ENCODE data around the gene RASAL2.
"Not testable (repeated sequence)": the region's sequence is repeated elsewhere in the genome, so short reads cannot be mapped to it uniquely, and the experiment has no call there.

Gene RASAL2

DNA sequence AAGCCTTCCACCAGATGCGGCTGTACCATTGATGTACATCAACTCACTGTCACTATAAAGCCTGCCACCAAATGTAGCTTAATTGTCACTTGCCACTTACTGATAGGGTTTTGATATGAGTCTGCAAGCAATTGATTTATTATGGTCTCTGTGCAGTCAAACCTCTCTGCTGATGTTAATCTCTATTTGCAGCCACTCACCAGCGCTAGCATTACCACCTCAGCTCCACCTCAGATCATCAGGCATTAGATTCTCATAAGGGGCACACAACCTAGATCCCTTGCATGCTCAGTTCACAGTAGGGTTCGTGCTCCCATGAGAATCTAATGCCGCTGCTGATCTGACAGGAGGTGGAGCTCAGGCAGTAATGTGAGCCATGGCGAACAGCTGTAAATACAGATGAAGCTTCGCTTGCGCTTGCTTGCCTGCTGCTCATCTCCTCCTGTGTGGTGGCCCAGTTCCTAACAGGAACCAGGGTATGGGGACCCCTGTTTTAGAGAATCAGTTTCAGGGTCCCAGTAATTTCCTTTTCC, 26.7 kb downstream of the RASAL2 start:
- DNase-seq: not testable (repeated sequence)

DNA sequence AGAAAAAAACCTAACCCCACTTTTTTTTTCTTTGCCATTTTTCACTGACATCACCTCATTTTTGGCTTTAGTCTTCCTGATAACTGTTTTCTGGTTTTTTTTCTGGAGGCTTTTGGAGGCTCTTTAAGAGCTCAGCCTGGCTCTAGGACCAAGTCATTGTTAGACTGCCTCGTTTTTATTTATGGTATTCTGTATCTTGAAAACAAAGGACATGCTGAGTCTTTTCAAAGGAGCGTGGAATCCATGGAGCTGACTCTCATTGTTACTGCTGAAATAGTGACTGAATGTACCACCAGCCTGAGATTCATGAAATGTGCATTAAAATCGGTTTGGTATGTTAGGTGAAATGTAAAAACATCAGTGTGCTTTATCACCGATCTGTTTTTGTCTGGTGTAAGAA, 28.0 kb downstream of the RASAL2 start:
- DNase-seq: no peak

DNA sequence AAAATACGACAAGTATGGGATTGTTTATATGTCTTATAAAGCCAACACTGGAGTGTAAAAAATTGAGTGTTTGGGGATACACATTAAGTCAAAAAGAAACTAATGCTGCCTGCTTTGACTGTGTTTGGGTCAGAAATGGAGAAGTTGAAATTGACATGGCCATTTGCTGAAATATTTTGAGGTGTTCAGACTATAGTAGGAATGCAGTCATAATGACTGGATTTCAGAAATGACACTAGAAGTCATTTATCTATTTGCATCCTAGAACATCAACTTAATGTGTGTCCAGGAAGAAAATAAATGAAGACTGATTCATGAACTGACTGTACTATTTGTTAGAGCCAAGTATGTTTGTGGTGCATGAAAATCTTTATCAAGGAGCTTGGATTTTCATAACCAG, 28.4 kb downstream of the RASAL2 start:
- no peak for DNase-seq

DNA sequence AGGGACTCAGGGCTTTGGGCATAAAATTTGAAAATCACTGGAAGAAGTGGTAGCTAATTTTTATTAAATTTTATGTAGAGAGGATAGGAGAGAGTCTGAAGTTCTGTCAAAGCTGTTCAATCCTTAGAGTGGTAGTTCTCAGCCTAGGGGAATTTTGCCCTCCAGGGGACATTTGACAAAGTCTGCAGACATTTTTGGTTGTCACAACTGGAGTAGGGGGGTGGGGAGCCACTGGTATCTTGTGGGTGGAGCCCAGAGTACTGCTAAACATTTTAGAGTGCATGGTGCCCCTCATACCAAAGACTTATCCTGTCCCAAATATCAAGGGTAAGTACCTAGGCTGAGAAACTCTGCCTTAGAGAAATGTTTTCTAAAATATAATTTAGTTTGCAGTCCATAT, 30.2 kb downstream of the RASAL2 start:
- no peak for DNase-seq

DNA sequence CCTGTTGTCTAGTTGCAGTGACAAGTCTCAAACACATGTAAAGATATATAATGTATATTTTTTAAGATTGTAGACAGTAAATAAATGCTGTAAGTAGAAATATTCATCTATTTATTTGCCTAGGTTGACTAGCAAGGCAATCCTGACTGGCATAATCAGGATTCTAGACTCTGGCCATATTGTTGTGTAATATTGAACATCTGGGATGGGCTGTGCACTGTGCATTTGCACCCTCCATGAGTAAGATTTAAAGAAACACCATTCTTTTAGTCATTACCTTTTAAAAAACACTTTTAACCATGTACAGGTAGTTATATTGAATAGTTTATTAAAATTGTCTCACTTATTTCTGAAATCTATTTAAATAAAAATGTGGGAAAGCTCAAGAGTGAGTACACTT, 32.4 kb downstream of the RASAL2 start:
- DNase-seq: no peak

DNA sequence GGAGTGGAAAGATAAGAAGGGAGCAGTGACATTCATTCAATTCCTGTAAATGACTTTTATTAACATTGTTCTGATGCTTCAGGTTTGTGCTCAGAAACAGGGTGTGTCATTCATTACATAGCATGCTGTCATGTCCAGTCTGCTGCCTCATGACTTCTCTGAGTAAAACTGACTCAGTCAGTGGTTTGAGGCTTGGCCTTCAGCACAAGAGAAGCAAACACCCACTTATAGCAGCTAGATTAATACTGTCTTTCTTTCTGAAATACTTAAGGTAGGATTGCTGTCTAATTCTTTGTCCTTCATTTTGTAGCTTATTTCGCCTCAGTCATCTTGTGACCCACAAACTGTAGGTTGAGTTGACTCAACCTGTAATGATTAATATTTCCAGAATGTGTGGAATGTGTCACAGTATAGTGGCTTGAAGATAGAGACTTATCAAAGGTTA, 32.9 kb downstream of the RASAL2 start:
- no peak for DNase-seq

DNA sequence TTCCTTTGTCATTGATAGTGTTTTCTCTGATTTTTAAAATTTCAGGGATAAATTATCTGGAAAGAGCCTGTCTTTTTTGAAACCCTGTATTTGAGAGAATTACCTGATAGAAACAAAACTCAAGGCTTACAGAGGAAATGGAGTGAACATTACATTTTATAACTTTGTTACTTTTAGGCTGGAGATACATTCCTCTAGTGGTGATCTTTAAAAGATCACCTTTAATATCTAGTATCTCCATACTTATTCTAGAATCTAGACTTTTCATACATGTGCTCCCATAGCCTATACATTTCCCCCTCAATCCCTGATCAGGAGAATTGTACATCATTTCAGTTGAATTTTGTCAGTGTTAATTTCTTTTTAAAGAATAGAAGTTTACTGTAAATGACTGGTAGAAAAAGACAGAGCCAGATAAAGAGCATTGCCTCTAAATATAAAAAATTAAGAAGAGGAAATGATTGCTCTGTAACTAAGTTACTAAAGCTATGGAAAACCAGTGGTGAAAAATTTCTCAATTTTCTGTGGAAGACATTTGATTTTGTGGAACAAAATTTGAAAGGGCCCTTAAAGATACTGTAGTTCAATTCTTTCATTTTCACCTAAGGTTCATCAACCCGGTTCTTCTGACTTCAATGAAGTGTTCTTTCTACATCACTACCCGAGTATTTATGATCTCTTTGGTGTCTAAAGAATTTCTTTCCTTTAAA, 33.7 kb downstream of the RASAL2 start:
- no peak for DNase-seq

DNA sequence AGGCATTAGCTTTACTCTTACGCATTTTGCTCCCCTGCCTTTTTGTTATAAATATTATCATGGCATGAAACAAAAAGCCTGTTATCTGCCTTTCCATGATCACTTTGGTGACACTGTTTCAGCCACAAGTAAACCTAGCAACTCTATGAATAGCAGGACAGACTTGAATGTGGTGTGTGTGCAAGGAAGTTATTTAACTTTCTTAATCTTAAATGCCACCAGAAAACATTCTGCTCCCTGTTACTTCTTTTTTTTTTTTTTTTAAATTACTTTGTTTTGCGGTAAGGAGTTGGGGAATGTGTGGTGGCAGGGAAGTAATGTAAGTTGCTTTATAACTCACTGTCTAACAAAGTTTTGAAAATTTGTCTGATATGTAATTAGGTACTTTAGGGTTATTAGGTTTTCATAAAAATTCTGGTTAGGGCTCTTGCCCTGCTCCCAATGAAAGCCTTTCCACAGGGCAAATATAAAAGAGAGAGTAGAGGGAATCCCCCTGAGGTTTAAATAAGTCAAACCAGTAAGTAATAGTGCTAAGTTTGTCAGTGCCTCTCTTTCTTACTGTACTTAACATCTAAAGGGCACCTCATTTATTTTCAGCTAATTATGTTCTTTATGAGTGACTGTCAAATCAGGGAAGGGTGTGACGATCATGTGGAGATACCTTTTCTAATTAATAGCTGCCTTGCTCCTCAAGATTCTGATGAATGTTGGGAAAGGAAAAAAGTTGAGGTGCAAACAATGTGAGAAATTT, 39.5 kb downstream of the RASAL2 start:
- DNase-seq: no peak

DNA sequence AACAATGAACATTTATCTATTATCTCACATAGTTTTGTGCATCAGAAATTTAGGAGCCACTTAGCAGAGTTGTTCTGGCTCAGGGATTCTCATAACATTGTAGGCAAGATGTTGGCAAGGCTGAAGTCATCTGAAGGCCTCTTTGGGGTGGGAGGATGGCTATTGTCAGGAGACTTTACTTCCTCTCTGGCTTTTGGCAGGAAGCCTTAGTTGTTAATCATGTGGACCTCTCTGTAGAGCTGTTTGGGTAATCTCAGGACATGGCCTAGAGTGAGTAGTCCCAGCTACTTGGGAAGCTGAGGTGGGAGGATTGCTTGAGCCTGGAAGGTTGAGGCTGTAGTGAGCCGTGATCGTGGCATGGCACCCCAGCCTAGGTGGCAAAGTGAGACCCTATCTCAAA, 40.2 kb downstream of the RASAL2 start:
- no peak for DNase-seq

DNA sequence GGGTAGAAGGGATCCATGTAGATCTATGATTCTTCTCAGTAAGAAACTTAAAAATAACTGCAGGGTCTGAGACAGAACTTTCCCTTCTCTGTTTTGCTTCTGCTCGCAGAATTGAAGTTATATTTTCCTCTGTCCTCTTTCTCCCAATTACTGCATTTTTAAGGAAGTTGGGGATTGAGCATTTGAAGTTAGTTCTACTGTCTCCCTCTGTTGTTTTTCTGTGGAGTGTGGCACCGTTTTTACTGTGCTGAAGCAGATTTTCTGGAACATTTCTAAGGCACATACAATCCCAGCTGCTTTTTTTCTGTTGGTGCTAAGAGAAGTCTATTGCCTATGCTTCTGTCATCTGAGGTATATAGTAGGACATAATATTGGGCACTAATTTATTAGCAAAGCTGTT, 43.3 kb downstream of the RASAL2 start:
- no peak for DNase-seq

DNA sequence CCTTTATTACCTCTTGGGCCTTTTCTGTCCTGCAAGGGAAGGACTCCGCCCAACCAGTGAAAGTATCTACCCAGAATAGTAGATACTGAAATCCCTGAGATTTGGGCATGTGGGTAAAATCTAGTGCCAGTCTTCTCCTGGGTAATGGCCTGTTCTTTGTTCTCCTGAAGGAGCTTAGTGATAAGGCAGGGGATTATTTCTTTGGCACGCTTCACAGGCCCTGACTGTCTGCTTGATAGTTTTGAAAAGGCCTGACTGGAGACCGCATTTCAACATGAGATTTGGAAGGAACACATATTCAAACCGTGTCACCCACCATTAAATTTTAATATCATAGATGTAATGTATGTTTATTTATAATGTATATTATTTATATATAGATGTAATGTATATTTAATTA, 48.9 kb downstream of the RASAL2 start:
- DNase-seq: no peak

DNA sequence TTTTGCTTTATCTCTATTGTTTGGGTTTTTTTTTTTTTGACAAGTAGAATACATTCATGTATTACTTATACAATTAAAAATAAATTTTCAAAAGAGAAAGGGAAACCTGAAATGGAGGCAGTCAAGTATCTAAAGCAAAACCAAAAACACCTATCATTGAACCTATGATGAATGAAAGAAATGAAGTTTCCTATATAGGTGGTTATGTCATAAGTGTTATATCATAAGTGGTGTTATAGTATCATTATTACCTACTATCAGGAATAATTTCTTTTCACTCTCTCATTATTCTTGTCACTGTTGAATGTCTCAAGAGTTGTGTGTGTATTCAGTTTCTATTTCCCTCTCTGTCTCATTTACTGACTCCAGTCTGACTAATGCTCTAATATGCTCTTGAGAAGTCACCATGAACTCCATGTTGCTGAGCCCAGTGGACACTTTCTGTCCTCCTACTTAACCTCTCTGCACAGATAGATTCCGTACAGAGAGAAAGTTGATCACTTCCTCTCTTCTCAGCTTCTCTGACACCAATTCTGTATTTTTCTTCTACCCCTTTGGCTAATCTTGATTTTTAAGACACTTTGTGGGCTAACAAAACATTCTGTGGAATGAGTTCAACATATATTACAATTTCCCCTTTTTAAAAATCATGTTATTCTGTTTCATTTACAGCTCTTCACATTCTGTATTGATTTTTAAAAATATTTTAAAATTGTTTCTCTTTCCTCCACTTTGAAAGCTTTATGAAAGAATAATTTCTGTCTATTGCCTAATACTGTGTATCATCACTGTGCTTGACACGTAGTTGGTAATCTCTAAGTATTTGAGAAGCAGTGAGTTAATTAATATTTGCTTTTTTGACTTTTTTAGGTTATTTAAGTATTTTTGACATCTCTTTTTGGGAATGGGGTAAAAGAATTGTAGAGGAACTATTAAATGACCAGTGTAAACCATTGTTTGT, 50.1 kb downstream of the RASAL2 start:
- DNase-seq: no peak

DNA sequence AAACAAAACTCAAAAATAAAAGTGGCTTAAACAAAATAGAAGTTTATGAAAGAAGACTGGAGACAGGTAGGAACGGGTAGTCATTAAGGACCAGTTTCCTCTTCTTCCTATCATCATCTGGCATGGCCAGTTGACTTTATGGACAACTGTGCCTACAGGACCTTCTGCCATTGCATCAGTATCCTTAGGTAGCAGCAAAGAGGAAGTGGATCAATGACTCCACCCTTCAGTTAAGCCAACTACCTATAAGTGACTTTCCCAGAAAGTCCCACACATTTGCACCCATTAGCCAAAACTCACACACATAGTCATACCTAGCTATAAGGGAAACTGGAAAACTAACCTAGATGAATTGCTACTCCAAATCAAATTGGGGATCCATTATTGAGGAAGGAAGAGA, 51.7 kb downstream of the RASAL2 start:
- no peak for DNase-seq

DNA sequence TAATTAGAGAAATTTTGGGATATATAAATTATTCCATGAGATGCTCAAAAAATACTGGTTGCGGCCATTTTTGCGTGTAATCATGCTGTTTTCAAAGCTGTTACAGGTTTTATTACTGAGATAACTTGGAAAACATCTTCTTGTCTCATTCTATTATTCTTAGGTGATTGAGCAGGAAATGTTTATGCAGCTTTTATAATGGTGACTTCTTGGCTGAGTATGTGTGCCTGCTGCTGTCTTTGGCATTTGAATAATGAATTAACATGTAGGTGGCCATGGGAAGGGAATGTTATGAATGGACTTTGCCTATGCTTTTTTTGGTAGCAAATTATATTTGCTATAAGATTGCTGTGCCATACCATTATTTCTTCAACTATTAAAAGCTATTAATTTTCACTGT, 52.5 kb downstream of the RASAL2 start:
- no peak for DNase-seq

DNA sequence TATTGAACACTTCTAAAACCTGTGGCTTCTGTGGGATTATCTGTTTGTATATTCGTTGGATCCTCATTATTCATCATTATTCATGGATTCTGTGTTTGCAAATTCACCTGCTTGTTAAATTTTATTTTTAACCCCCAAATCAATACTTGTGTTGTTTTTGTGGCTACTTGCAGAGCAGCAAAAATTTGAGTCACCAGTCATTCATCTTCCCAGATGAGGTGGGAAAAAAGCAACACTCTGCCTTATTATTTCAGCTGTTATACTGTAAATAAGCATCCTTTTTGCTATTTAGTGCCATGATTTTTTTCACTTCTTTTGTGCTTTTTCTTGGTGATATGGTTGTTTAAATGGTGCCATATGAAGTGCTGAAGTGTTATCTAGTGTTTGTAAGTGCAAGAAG, 56.7 kb downstream of the RASAL2 start:
- DNase-seq: no peak

DNA sequence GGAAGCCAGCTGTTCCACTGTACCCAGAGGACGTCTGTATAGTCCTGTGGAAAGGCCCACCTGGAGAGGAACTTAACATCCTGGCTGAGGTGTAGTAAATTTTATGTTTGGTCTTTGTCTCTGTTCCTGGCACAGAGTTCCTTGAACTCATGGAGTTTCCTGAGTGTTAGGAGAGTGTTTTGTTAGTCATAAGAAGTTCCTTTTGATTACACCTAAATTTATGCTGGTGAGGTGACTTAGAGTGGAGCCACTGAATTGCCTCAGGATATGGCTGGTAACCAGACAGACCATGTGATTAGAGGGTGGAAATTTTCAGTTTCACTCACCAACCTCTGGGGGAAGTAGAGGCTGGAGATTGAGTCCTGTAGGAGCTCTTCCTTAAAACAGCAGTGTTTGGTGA, 57.9 kb downstream of the RASAL2 start:
- DNase-seq: no peak

DNA sequence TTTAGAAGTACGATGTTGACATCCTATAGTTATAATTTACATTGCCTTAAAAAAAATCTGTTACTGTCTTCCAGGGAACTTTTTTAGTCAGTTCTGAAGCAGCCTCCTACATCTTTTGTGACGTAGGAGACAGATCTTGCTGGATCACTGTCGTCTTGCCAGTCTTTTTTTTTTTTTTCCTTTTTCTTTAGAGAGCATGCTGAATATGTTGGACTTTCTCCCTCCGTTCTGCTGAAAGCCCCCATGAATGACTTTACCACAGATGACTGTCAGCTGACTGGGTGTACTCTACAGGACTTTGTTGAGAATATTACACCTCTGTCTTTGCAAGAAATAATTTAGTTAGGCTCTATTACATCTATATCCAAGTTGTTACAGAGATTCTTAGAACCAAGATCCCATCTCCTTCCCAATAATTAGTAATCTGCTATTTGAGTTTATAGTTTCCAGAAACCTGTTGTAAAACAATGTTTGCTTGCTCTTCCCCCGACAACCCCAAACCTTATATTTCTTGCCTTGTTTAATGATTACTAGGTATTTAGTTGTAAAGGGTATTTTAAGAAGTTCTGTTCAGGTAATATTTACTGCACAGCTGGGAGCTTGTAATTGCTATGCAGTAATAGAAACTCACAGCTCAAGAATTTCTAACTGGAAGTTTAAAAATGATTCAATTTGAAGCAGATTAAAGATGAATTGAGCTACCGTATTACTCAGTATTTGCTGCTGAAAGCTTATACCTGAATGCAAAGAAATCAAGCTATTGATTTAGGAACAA, 61.8 kb downstream of the RASAL2 start:
- DNase-seq: no peak

DNA sequence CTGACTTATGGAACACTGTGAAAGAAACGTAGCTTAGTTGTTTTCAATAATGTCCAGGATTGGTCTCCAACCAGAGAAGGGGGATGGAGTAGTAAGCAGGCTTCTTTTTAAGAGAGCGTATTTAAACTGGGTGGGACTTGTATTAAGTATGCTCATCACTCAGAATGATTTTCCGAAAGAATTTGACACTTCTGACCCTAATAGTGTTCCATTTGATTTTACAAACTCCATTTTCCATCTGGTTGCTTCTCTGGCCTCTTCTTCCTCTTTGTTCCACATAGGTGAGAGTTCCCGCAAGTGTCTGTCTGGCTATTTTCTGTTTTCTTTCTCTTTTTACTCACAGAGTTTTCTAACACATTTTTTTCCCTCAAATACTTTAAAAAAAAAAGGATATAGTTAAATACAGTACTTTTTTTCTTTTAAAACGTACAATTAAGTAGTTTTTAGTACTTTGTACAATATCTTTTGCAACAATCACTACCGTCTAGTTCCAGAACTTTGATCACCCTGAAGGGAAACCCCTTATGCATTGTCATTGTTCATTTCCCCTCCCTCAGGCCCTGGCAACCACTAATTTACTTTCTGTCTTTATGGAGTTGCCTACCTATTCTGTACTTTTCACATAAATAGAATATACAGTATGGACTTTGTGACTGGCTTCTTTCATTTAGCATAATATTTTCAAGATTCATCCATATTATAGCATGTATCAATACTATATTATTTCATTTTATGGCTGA, 67.0 kb downstream of the RASAL2 start:
- no peak for DNase-seq

DNA sequence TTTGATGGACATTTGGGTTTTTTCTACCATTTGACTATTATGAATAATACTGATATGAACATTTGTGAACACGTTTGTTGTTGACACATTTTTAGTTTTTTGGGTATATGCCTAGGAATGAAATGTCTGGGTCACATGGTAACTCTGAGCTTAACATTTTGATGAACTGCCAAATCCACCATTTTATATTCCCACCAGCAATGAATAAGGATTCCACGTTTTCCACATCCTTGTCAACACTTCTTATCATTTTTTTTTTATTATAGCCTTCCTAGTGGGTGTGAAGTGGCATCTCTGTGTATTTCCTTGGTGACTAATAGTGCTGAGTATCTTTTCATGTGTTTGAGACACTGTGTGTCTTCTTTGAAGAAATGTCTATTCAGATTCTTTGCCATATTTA, 67.6 kb downstream of the RASAL2 start:
- DNase-seq: no peak

DNA sequence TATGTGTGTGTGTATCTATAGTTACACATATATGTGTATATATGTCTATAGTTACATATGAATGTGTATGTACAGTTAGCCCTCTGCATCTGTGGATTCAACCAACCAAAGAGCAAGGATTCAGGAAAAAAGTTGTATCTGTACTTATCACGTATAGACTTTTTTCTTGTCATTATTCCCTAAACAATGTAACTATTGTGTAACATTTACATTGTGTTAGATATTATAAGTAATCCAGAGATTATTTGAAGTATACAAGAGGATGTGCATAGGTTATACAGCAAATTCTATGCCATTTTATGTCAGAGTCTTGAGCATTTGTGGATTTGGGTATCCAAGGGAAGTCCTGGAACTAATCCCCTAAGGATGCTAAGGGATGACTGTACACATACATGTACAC, 71.3 kb downstream of the RASAL2 start:
- DNase-seq: no peak

DNA sequence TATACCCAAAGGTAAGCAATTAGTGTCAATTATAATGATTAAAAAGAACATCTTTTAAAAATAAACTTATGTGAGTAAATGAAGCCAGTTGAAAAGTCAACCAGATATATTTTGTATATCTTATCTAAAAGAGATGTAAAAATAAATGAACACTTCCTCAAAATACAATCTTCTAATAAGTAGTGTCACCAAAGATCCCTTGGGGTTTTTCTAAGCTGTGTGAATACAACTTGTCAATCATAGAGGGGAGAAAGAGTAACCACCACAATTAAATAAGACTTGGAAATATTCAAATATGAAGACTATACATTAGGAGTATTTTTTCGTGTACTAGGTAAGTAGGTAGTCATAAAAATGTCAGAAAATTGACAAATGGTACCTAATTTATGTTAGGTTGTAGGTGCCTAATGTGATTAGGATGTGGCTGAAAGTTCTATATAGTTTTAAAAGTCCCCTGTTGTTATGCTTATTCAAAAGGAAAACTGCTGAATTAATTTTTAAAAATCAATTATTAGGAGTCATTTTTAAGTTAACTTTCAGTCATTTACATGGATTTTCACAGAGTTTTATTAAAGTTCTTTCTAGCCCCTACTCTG, 72.6 kb downstream of the RASAL2 start:
- DNase-seq: no peak

Measured in AML-193 (cell line).